GM19324 (cell line): Measurements from ENCODE around the gene MACROD1.

Experiments
- ATAC-seq: cut with Tn5 transposase; IDR thresholded peaks from one replicate; pipeline ENCODE4 v1.9.1; 2021; ENCODE audit warnings: mild to moderate bottlenecking, moderate library complexity; ENCODE audit not compliant: unreplicated experiment, low FRiP score

The MACROD1 gene

GRCh38 chr11:64165842-64166635, at the start of gene MACROD1:
MACROD1 (minus strand) TSS chr11:64166113; CDS start chr11:64165994, 119 bp downstream.
- ATAC-seq: peak; percentile 88

- no peak for ATAC-seq
Measured at GRCh38 chr11:64211181-64211872, 45.4 kb upstream of the MACROD1 start.

- ATAC-seq: no peak
Measured at GRCh38 chr11:64210301-64211020, 44.5 kb upstream of the MACROD1 start.

- ATAC-seq: no peak
Measured at GRCh38 chr11:64209563-64209843, 43.6 kb upstream of the MACROD1 start.

- no peak for ATAC-seq
Measured at GRCh38 chr11:64208796-64209562, 43.1 kb upstream of the MACROD1 start.

- ATAC-seq: no peak
Measured at GRCh38 chr11:64208086-64208795, 42.3 kb upstream of the MACROD1 start.

GRCh38 chr11:64207256-64208085, 41.6 kb upstream of the MACROD1 start:
- ATAC-seq: peak; percentile 42

- no peak for ATAC-seq
Measured at GRCh38 chr11:64206457-64207255, 40.7 kb upstream of the MACROD1 start, which contains the start of gene FERMT3. FERMT3 (plus strand) TSS chr11:64206721; CDS start chr11:64207365, 644 bp downstream.

GRCh38 chr11:64204464-64204989, 38.6 kb upstream of the MACROD1 start:
- ATAC-seq: no peak

- no peak for ATAC-seq
Measured at GRCh38 chr11:64204080-64204440, 38.1 kb upstream of the MACROD1 start.

GRCh38 chr11:64203421-64204079, 37.6 kb upstream of the MACROD1 start:
- no peak for ATAC-seq

GRCh38 chr11:64202992-64203391, 37.1 kb upstream of the MACROD1 start:
- no peak for ATAC-seq

GRCh38 chr11:64201543-64201942, 35.6 kb upstream of the MACROD1 start:
- no peak for ATAC-seq

GRCh38 chr11:64198511-64198910, 32.6 kb upstream of the MACROD1 start:
- ATAC-seq: no peak

- ATAC-seq: no peak
Measured at GRCh38 chr11:64196626-64197025, 30.7 kb upstream of the MACROD1 start.

- no peak for ATAC-seq
Measured at GRCh38 chr11:64192434-64192833, 26.5 kb upstream of the MACROD1 start.

GRCh38 chr11:64186492-64187165, 20.7 kb upstream of the MACROD1 start:
- ATAC-seq: peak; percentile 16
